ENCODE data around the gene POLR3GL.

DNA sequence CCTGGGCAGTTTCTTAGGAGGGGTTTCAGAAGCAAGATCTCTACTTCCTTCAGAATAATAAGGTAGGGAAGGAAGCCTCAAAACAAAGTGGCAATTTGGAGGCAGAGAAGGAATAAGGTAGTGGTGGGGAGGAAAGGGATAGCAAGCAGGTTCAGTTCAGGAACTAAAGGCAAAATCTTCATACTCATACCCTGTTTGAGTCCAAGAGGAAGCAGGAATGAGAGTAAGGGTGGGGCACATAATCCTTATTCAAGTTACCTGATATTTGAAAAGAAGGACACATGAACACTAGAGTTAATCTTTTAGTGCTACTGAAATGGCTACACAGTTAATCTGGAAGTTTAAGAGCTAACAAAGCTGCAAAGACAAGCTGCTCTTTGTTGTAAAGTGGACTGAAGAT lies 28.8 kb upstream of the POLR3GL start:
- no peak for TF ChIP-seq EZH2phosphoT487 (IDR thresholded peaks at IDR 0.05; ENCODE audit: insufficient read depth, low read depth)
- TF ChIP-seq EZH2 (IDR thresholded peaks at IDR 0.05; ENCODE audit: insufficient read depth, poor library complexity, severe bottlenecking), result no peak

All from GM23248 (cell line).